Measurements from ENCODE around the gene ALDH4A1.

- TF ChIP-seq CTCF (IDR thresholded peaks at IDR 0.05) = no peak
- TF ChIP-seq POLR2A (IDR thresholded peaks at IDR 0.05) = no peak
These were observed 17.6 kb downstream of the ALDH4A1 start for GRCh38 chr1:18884727-18885126.
